NCI-H1930 (cell line): Measurements from ENCODE around the gene NOP14.
"Not testable (repeated sequence)": the region's sequence is repeated elsewhere in the genome, so short reads cannot be mapped to it uniquely, and the experiment has no call there.

Experiments
- DNase-seq, 2 experiments: peaks; one replicate each; lab custom pipeline; 2025; lab: John Stamatoyannopoulos, UW

The NOP14 gene

DNA sequence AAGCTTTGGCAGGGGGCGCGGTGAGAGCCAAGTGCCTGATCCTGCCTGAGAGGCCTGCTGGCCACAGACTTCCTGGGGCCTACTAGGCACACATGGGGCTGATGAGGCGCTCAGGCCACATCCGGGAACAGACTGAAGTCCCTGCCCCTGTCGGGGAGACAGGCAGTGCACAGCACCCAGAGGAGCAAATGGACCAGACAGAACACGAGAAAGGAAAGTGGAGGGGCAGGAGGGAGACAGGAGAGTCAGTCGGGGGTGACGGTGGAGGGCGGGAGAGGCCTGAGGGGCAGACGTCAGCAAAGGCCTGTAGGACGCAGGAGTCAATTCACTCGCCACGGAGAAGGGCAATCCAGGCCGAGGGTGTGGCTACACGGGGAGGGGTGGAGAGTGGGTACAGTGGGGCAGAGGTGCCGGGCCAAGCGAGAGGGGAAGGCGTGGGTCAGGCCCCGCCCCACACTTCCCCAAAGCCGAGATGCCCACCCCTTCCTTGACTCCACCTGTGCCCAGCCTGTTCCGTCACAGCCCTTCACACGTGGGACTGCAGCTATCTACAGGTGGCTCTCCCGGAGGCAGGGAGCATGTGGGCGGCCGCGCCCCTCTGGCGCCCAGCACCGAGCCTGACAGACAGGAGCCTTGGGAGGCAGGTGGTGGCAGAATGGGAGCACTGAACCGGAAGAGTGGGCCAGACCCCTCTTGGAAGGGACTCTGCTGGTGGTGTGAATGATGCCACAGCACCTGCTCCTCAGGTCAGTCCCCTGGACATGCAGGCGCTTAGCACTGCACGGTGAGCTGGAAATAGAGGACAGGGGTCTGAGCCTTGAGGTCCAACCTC is 20.5 kb downstream of the NOP14 start:
- no peak for DNase-seq

- no peak for DNase-seq
Measured at GRCh38 chr4:2942037-2942531, 21.1 kb downstream of the NOP14 start.

GRCh38 chr4:2941138-2942036 is 21.8 kb downstream of the NOP14 start:
- DNase-seq, result no peak

DNA sequence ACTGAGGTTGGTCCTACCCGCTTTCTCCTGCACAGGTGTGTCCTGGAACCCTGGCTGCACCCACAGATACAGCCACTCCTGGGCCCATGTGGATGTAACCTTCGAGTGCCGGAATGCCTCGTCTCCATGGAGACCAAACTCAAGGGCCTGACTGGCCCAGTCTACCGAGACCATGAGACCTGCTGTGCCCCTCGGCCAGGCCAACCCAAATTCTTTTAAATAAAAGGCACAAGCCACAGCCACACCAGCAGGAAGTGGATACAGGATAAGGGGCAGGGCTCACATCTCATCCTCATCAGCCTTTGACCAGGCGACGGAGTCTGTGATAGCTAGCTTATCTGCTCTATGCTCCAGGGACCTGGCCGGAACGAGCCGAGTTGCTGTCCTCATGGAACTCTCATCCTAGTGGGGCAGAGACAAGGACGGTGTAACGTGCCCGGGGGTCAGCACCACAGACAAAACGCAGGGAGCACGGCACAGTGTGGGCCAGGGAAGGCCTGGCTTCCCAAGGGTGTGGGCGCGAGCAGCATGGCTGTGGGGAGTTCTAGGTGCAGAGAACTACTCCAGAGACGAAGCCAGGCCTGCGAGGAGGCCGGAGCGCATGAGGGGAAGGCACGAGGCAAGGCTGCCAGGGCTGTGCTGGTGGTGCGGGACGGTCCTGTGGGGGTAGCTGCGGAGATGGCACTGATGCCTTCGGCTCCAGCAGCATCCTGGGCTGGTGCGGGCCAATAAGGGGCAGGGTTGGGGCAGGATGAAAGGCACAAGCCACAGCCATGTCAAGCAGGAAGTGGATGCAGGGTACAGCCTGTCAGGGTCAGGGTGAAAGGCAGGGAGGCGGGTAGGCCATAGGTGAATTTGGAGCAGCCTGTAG is 22.7 kb downstream of the NOP14 start:
- no peak for DNase-seq

- DNase-seq, result no peak
Measured at GRCh38 chr4:2939383-2940243, 23.6 kb downstream of the NOP14 start.

DNA sequence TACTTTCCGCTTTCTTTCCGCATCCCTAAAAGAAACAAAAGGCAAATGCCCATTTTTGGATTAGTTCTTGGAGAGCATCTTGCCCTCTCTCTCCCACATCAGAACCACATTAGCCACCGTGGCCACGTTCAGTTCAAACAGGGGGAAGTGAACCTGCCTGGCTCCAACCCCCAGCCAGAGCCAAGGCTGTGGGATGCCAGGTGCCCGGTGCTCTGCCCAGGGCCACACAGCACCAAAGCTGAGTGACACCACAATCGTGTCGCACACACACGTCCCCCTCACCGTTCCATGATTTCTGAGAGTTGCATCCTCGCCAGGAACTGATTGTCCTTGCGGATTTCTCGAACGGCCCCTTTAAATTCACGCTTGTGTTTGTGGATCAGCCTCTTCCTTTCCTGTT is 24.3 kb downstream of the NOP14 start:
- no peak for DNase-seq

DNA sequence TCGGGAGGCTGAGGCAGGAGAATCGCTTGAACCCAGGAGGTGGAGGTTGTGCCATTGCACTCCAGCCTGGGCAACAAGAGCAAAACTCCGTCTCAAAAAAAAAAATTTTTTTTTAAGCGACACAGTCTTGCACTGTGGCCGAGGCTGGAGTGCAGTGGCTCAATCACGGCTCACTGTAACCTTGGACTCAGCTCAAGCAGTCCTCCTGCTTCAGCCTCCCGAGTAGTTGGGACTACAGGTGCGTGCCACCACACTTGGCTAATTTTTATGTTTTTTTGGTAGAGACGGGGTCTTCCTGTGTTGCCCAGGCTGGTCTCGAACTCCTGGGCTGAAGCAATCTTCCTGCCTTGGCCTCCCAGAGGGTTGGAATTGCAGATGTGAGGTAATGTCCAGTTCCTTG is 24.8 kb downstream of the NOP14 start:
- not testable (repeated sequence) for DNase-seq

- DNase-seq, result no peak
Measured at GRCh38 chr4:2937986-2938385, 25.2 kb downstream of the NOP14 start.

DNA sequence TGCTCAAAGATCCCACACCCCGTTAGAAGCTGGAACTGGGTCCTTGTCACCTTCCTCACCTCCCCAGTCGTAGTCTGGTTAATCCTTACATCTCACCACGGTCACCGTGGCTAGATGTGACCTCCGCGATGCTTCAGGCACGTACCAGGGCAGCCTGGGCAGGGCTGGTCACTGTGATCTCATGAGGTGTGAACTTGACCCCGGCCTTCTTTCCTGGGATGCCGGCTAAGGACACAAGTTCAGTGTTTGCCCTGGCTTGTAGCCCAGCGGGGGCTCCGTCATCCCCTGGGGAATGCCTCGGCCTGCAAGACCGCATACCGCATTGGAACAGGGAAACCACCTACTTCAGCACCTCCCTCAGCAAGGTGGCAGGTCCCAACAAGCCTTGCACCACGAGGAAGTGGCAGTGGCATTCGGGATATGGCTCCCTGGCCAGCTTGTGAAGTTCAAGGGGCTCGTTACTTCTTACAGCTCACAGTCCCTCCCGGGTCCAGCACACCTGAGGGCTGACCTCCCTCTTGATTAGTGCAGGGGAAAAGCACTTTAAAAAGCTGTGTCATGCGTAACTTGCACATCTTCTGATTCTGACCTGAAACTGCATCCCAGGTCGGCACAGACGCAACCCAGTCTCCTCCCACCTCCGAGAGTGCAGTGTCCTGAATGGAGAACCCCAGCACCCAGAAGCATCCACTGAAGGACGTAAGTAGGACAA is 25.9 kb downstream of the NOP14 start:
- no peak for DNase-seq

DNA sequence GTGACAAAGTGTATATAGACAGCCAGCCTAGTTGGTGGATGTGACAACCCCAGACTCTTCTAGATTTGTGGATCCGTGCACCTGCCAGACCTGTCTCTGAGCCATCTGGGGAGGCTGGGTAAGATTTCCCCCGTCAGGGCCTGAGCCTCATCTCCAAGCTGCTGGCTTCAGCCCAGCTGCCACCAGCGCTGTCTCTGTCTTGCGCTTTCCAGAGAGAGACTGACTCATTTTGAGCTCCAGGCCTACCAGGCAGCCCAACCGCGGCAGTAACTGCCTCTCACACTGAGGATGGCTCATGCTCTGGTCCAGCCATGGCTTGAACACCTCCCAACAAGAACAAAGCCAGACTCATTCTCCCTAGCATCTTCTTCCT is 26.4 kb downstream of the NOP14 start:
- DNase-seq, result no peak

DNA sequence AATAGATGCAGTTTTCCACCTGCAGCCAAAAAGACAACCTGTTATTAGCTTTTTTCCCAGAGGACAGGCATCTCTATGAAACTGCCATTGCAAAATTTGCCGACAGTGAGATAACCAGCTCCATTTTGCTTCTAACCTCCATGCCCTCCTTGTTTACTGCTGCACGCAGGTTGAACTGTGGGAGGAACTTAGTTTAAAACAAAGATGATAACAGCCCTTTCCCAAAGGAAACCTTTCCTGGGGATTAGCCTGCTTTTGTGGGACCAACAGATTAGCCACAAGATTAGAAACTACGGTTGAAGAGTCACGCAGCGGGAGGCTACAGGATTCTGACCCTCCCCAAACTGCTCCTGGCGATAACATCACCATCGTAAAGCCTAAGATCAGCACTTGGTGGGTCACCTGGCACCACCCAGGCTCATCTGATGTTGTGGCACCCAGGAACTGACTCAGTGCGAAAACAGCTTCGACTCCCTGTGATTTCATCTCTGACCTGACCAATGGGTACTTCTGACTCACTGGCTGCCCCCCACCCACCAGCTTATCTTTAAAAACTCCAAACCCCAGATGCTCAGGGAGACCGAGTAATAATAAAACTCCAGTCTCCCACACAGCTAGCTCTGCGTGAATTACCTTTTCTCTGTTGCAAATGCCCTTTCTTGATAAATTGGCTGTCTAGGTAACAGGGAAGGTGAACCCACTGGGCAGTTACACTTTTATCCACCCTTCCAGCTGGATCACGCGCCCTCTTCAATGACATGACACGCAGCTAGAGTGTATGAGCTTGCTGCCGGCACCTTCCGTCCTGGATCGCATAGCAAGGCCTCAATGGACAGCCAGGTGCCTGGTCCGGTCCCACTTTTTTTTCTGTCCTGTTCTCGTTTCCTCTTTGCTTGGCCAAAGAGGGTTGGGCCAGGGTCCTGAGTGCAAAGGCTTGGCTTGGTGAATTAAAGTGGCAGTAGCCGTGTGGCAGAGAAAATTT is 27.2 kb downstream of the NOP14 start:
- no peak for DNase-seq

GRCh38 chr4:2934813-2935761 is 28.1 kb downstream of the NOP14 start:
- DNase-seq, result peak; percentile 77 to 96

- DNase-seq, result no peak
Measured at GRCh38 chr4:2934077-2934812, 29.0 kb downstream of the NOP14 start.

GRCh38 chr4:2933566-2934076 is 29.6 kb downstream of the NOP14 start:
- no peak for DNase-seq

DNA sequence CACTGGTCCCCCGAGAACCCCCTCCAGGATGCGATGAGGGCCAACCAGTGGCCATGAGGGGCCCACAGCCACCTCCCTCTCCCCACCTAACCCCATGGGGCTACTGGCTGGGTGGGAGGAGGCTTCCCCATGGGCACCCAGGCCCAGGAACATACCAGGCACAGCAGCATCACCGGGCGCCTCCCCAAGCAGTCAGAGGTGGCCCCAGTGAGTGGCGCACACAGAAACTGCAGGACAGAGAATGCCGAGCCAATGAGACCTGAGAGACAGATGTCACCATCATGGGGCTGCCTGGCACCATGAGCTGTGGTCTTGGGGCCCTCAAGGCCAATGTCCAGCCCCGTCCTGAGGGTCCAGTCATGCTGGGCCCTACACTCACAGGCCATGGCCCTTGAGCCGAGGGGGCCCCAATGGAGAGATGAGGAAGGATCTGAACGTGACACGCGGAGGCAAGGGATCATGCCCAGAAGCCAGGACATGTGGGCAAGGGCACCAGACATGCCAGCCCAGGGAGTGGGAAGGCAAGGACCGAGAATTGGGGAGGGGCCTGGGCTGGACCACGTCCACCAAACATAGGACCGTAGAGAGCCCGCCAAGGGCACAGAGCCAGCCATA is 30.1 kb downstream of the NOP14 start:
- no peak for DNase-seq

- DNase-seq, result no peak
Measured at GRCh38 chr4:2932321-2932950, 30.8 kb downstream of the NOP14 start.
